COLO829 (cell line): ENCODE results near the gene ANKFY1.
"Not testable (repeated sequence)": the region's sequence is repeated elsewhere in the genome, so short reads cannot be mapped to it uniquely, and the experiment has no call there.

Experiments used
- DNase-seq: peaks from one replicate; pipeline ENCODE4 v3.0.0; 2012; ENCODE audit warnings: low spot score

The ANKFY1 gene

GRCh38 chr17:4215882-4216570 lies 47.8 kb downstream of the ANKFY1 start:
- no peak for DNase-seq

GRCh38 chr17:4214157-4214556 lies 49.6 kb downstream of the ANKFY1 start:
- no peak for DNase-seq

GRCh38 chr17:4209611-4210010 lies 54.2 kb downstream of the ANKFY1 start:
- DNase-seq, result no peak

- no peak for DNase-seq
Measured at GRCh38 chr17:4208238-4208637, 55.5 kb downstream of the ANKFY1 start.

- DNase-seq, result no peak
Measured at GRCh38 chr17:4206962-4207361, 56.8 kb downstream of the ANKFY1 start.

- no peak for DNase-seq
Measured at GRCh38 chr17:4205917-4206316, 57.9 kb downstream of the ANKFY1 start.

GRCh38 chr17:4204710-4205173 lies 59.0 kb downstream of the ANKFY1 start:
- DNase-seq, result no peak

- DNase-seq, result no peak
Measured at GRCh38 chr17:4204190-4204589, 59.6 kb downstream of the ANKFY1 start.

GRCh38 chr17:4201226-4201625 lies 62.6 kb downstream of the ANKFY1 start:
- DNase-seq, result no peak

GRCh38 chr17:4199818-4200402 lies 63.9 kb downstream of the ANKFY1 start:
- DNase-seq, result peak; percentile 63

GRCh38 chr17:4198995-4199394 lies 64.8 kb downstream of the ANKFY1 start:
- no peak for DNase-seq

- DNase-seq, result no peak
Measured at GRCh38 chr17:4195306-4195705, 68.5 kb downstream of the ANKFY1 start.

GRCh38 chr17:4194796-4195195 lies 69.0 kb downstream of the ANKFY1 start:
- no peak for DNase-seq

- DNase-seq, result not testable (repeated sequence)
Measured at GRCh38 chr17:4190791-4191190, 73.0 kb downstream of the ANKFY1 start.

GRCh38 chr17:4189280-4189679 lies 74.5 kb downstream of the ANKFY1 start:
- DNase-seq, result no peak

GRCh38 chr17:4188076-4188475 lies 75.7 kb downstream of the ANKFY1 start:
- no peak for DNase-seq

GRCh38 chr17:4187076-4187475 lies 76.7 kb downstream of the ANKFY1 start:
- DNase-seq, result no peak

- DNase-seq, result no peak
Measured at GRCh38 chr17:4186357-4186881, 77.4 kb downstream of the ANKFY1 start.

- DNase-seq, result no peak
Measured at GRCh38 chr17:4185656-4186055, 78.1 kb downstream of the ANKFY1 start.

GRCh38 chr17:4184811-4185210 lies 79.0 kb downstream of the ANKFY1 start:
- no peak for DNase-seq

- no peak for DNase-seq
Measured at GRCh38 chr17:4182043-4182442, 81.7 kb downstream of the ANKFY1 start.

GRCh38 chr17:4180791-4181190 lies 83.0 kb downstream of the ANKFY1 start:
- DNase-seq, result no peak

- DNase-seq, result no peak
Measured at GRCh38 chr17:4179071-4179470, 84.7 kb downstream of the ANKFY1 start.

- no peak for DNase-seq
Measured at GRCh38 chr17:4178651-4179050, 85.1 kb downstream of the ANKFY1 start.
